HG03571 (cell line): Measurements from ENCODE around the gene RIPOR3.
"Not testable (repeated sequence)": the region's sequence is repeated elsewhere in the genome, so short reads cannot be mapped to it uniquely, and the experiment has no call there.

Experiments
- ATAC-seq: cut with Tn5 transposase; IDR thresholded peaks from one replicate; pipeline ENCODE4 v1.9.1; 2021; ENCODE audit not compliant: unreplicated experiment

RIPOR3 gene

GRCh38 chr20:50659975-50660670, 31.2 kb downstream of the RIPOR3 start:
- ATAC-seq, result no peak

- no peak for ATAC-seq
Observed at GRCh38 chr20:50658804-50659380, 32.5 kb downstream of the RIPOR3 start.

GRCh38 chr20:50655311-50655880, 35.9 kb downstream of the RIPOR3 start:
- no peak for ATAC-seq

- ATAC-seq, result no peak
Observed at GRCh38 chr20:50654904-50655303, 36.4 kb downstream of the RIPOR3 start.

- no peak for ATAC-seq
Observed at GRCh38 chr20:50652702-50653294, 38.5 kb downstream of the RIPOR3 start.

GRCh38 chr20:50651676-50652075, 39.7 kb downstream of the RIPOR3 start:
- no peak for ATAC-seq

- ATAC-seq, result no peak
Observed at GRCh38 chr20:50649590-50649989, 41.8 kb downstream of the RIPOR3 start.

- ATAC-seq, result no peak
Observed at GRCh38 chr20:50648651-50649050, 42.7 kb downstream of the RIPOR3 start.

- no peak for ATAC-seq
Observed at GRCh38 chr20:50646483-50646996, 44.8 kb downstream of the RIPOR3 start.

- no peak for ATAC-seq
Observed at GRCh38 chr20:50645253-50646068, 45.9 kb downstream of the RIPOR3 start.

GRCh38 chr20:50642288-50642803, 49.0 kb downstream of the RIPOR3 start:
- ATAC-seq, result no peak

GRCh38 chr20:50641625-50642287, 49.6 kb downstream of the RIPOR3 start:
- ATAC-seq, result not testable (repeated sequence)

GRCh38 chr20:50639971-50640711, 51.2 kb downstream of the RIPOR3 start:
- ATAC-seq, result not testable (repeated sequence)

GRCh38 chr20:50638015-50638847, 53.1 kb downstream of the RIPOR3 start:
- not testable (repeated sequence) for ATAC-seq

- no peak for ATAC-seq
Observed at GRCh38 chr20:50636601-50637540, 54.5 kb downstream of the RIPOR3 start.

- no peak for ATAC-seq
Observed at GRCh38 chr20:50635676-50636600, 55.4 kb downstream of the RIPOR3 start.
